Left ventricle myocardium superior (tissue), 1 donor: ENCODE data around the gene ST8SIA1. TPM values are rescaled to one million over a fixed set of nuclear protein-coding genes. Genes with fewer than 3 reads are reported as not detected.

ENCODE experiments used
- ATAC-seq: fragments of 200-7000 bp; cut with Tn5 transposase; one replicate; pipeline ENCODE4 v1.9.1; 2020; ENCODE audit warnings: mild to moderate bottlenecking, moderate library complexity
- DNase-seq: peaks from one replicate; pipeline ENCODE4 v3.0.0-alpha.2; 2020
- intact Hi-C: fragments of 100-400 bp; cut with micrococcal nuclease; formaldehyde crosslinking; loops from one replicate; pipeline ENCODE4 v1.11.0; 2022
- total RNA-seq: library from RNA; stranded (reverse); fragmentation: NEBNext Ultra II Directional; extraction: Animal tissue kit (Norgen Biotek cat#: 25700); gene quantifications from one replicate; pipeline ENCODE4 v1.2.1, GENCODE V29; 2021
- donor health status: DM: no; HTN: yes; CAD: no; lungs with severe emphysema.

The ST8SIA1 gene
- total RNA-seq, 1 donor from 2014 or later: 2.6 TPM

- intact Hi-C loops: no loop called here
- ATAC-seq: peak; percentile 40
Measured at GRCh38 chr12:22256041-22256441, 78.5 kb downstream of the ST8SIA1 start.

GRCh38 chr12:22255097-22255496 lies 79.4 kb downstream of the ST8SIA1 start:
- DNase-seq: no peak
- peak; percentile 26 for ATAC-seq
- intact Hi-C loops: no loop called here

More at GRCh38 chr12:22256041-22256441, 78.5 kb downstream of the ST8SIA1 start:
- no peak for DNase-seq

GRCh38 chr12:22254478-22254877 lies 80.0 kb downstream of the ST8SIA1 start:
- no peak for DNase-seq
- intact Hi-C loops: no loop called here

GRCh38 chr12:22252057-22252456 lies 82.5 kb downstream of the ST8SIA1 start:
- ATAC-seq (peak; percentile 31), DNase-seq (no peak)
- intact Hi-C loops: no loop called here

More at GRCh38 chr12:22254478-22254877, 80.0 kb downstream of the ST8SIA1 start:
- no peak for ATAC-seq

GRCh38 chr12:22250762-22251161 lies 83.7 kb downstream of the ST8SIA1 start:
- intact Hi-C loops: no loop called here
- ATAC-seq (no peak), DNase-seq (no peak)

- intact Hi-C loops: no loop called here
- DNase-seq (no peak), ATAC-seq (no peak)
Measured at GRCh38 chr12:22248571-22249115, 85.9 kb downstream of the ST8SIA1 start.

GRCh38 chr12:22248121-22248520 lies 86.4 kb downstream of the ST8SIA1 start:
- DNase-seq: no peak
- peak; percentile 58 for ATAC-seq
- intact Hi-C loops: no loop called here

- DNase-seq: no peak
- no peak for ATAC-seq
Measured at GRCh38 chr12:22246217-22246846, 88.2 kb downstream of the ST8SIA1 start.

GRCh38 chr12:22242726-22243125 lies 91.8 kb downstream of the ST8SIA1 start:
- intact Hi-C loops: no loop called here
- no peak for DNase-seq
- no peak for ATAC-seq

More at GRCh38 chr12:22246217-22246846, 88.2 kb downstream of the ST8SIA1 start:
- intact Hi-C loops: no loop called here

- no peak for ATAC-seq
- intact Hi-C loops: no loop called here
Measured at GRCh38 chr12:22238211-22238610, 96.3 kb downstream of the ST8SIA1 start.

GRCh38 chr12:22234561-22234960 lies 99.9 kb downstream of the ST8SIA1 start:
- DNase-seq: no peak
- intact Hi-C loops: no loop called here
- peak; percentile 67 for ATAC-seq

More at GRCh38 chr12:22238211-22238610, 96.3 kb downstream of the ST8SIA1 start:
- DNase-seq: no peak

GRCh38 chr12:22231836-22232235 lies 102.7 kb downstream of the ST8SIA1 start:
- no peak for ATAC-seq
- no peak for DNase-seq
- intact Hi-C loops: no loop called here

GRCh38 chr12:22231078-22231477 lies 103.4 kb downstream of the ST8SIA1 start:
- intact Hi-C loops: no loop called here
- ATAC-seq (no peak), DNase-seq (no peak)

- ATAC-seq (no peak), DNase-seq (no peak)
Measured at GRCh38 chr12:22230280-22230794, 104.2 kb downstream of the ST8SIA1 start.

GRCh38 chr12:22229652-22230279 lies 104.7 kb downstream of the ST8SIA1 start:
- ATAC-seq: no peak
- DNase-seq: no peak
- intact Hi-C loops: no loop called here

More at GRCh38 chr12:22230280-22230794, 104.2 kb downstream of the ST8SIA1 start:
- intact Hi-C loops: no loop called here

GRCh38 chr12:22228022-22228875 lies 106.3 kb downstream of the ST8SIA1 start:
- intact Hi-C loops: no loop called here
- ATAC-seq (no peak), DNase-seq (no peak)

GRCh38 chr12:22223356-22223755 lies 111.2 kb downstream of the ST8SIA1 start:
- ATAC-seq (no peak), DNase-seq (no peak)
- intact Hi-C loops: no loop called here

- DNase-seq (no peak), ATAC-seq (no peak)
- intact Hi-C loops: no loop called here
Measured at GRCh38 chr12:22217556-22217955, 117.0 kb downstream of the ST8SIA1 start.

GRCh38 chr12:22215467-22216253 lies 118.8 kb downstream of the ST8SIA1 start:
- intact Hi-C loops: no loop called here
- ATAC-seq (no peak), DNase-seq (no peak)
